OCI-LY1 (cell line): ENCODE results near the gene DDHD1.

Source experiments
- H2AFZ ChIP-seq: fragments of 200-600 bp; sonication (generic), shearing (Covaris generic); 2 replicates; pipeline ENCODE4 v1.6.0; 2014; ENCODE audit warnings: antibody characterized with exemption, mild to moderate bottlenecking, low read length
- H3F3A ChIP-seq: fragments of 200-600 bp; sonication (generic), shearing (Covaris generic); 2 replicates; pipeline ENCODE4 v1.6.0; 2014; ENCODE audit warnings: mild to moderate bottlenecking, antibody characterized with exemption, low read length, moderate library complexity; ENCODE audit not compliant: insufficient read depth
- H3K27ac ChIP-seq: fragments of 200-600 bp; sonication (generic); 2 replicates; pipeline ENCODE4 v1.5.1; 2014; ENCODE audit warnings: low read length, mixed run types, mild to moderate bottlenecking, low read depth; ENCODE audit not compliant: poor library complexity, severe bottlenecking
- H3K27me3 ChIP-seq: fragments of 200-600 bp; sonication (generic); 2 replicates; pipeline ENCODE4 v1.6.0; 2014; ENCODE audit warnings: antibody characterized with exemption, mild to moderate bottlenecking, low read length, moderate library complexity; ENCODE audit not compliant: insufficient read depth
- H3K36me3 ChIP-seq: fragments of 200-600 bp; sonication (generic); 2 replicates; pipeline ENCODE4 v1.6.1; 2014; ENCODE audit warnings: mild to moderate bottlenecking, antibody characterized with exemption, low read length, moderate library complexity, mixed read lengths; ENCODE audit not compliant: insufficient read depth
- H3K4me1 ChIP-seq: fragments of 200-600 bp; sonication (generic); 2 replicates; pipeline ENCODE4 v1.5.1; 2014; ENCODE audit warnings: mild to moderate bottlenecking, low read length, moderate library complexity; ENCODE audit not compliant: insufficient read depth, severe bottlenecking
- H3K4me2 ChIP-seq: fragments of 200-600 bp; sonication (generic), shearing (Covaris generic); 2 replicates; pipeline ENCODE4 v1.6.1; 2014; ENCODE audit warnings: low read length
- H3K4me3 ChIP-seq: fragments of 200-600 bp; sonication (generic); 2 replicates; pipeline ENCODE4 v1.5.1; 2014; ENCODE audit warnings: low read length, low read depth, mild to moderate bottlenecking, mixed read lengths; ENCODE audit not compliant: poor library complexity, severe bottlenecking
- H3K79me2 ChIP-seq: fragments of 200-600 bp; shearing (Covaris generic); 2 replicates; pipeline ENCODE4 v1.6.1; 2016; ENCODE audit warnings: mixed run types, low read length, mixed read lengths; ENCODE audit not compliant: insufficient read depth
- H3K9ac ChIP-seq: fragments of 200-600 bp; sonication (generic), shearing (Covaris generic); 2 replicates; pipeline ENCODE4 v1.6.1; 2014; ENCODE audit warnings: mild to moderate bottlenecking, low read length, mixed read lengths
- H3K9me2 ChIP-seq: fragments of 200-600 bp; sonication (generic), shearing (Covaris generic); 2 replicates; pipeline ENCODE4 v1.6.1; 2014; ENCODE audit warnings: low read depth, mild to moderate bottlenecking, low read length, mixed read lengths
- H3K9me3 ChIP-seq: fragments of 200-600 bp; shearing (Covaris generic); 2 replicates; pipeline ENCODE4 v1.6.1; 2014; ENCODE audit warnings: low read length, mixed read lengths
- H4K20me1 ChIP-seq: fragments of 200-600 bp; sonication (generic), shearing (Covaris generic); 2 replicates; pipeline ENCODE4 v1.6.0; 2016; ENCODE audit warnings: mild to moderate bottlenecking, low read length; ENCODE audit not compliant: insufficient read depth
- EZH2 ChIP-seq: fragments of 200-600 bp; sonication (generic), shearing (Covaris generic); IDR thresholded peaks from 2 replicates; pipeline ENCODE4 v1.8.0; 2017; ENCODE audit warnings: borderline replicate concordance, mixed run types, mild to moderate bottlenecking, antibody characterized with exemption, low read length, moderate library complexity, mixed read lengths
- TF ChIP-seq, protein P1 (sequence below): fragments of 200-600 bp; sonication (generic), shearing (Covaris generic); IDR thresholded peaks from 2 replicates; pipeline ENCODE4 v1.5.1; 2017; ENCODE audit warnings: mild to moderate bottlenecking, antibody characterized with exemption, low read length, moderate library complexity, mixed read lengths

Gene DDHD1

DNA sequence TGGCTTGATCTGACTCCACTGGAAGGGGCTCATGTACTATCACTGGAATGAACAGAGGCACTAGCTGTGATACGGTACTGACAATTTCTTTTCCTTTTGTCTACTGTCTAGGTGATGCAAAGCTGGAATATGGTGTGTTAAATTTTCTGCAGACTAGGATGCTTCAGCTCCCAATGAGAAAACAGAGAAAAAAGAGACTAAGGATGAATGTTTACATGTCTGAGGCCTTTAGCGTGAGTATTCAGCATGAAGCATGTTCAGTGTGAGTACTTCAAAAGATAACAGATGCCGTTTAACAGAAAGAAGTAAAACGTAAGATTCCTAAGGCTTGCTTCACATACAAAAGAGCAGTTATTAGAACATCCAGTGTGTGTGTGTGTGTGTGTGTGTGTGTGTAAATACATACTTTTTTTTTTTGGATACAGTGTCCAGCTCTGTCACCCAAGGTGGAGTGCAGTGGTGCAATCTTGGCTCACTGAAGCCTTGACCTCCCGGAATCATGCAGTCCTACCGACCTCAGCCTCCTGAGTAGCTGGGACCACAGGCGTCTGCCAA lies 110.0 kb downstream of the DDHD1 start:
- H3K4me2 ChIP-seq = no peak overlapping the region
- H3F3A ChIP-seq = no peaks in the 10 kb centered on the region
- no peaks in the 10 kb centered on the region for H3K79me2 ChIP-seq
- H3K4me1 ChIP-seq = no peaks in the 10 kb centered on the region
- H3K9me2 ChIP-seq = no peaks in the 10 kb centered on the region
- H3K9me3 ChIP-seq = no peaks in the 10 kb centered on the region
- H2AFZ ChIP-seq = no peak overlapping the region
- H3K27me3 ChIP-seq = no peaks in the 10 kb centered on the region
- peaks cover 66% of the 10 kb centered on the region for H3K36me3 ChIP-seq
- no peak overlapping the region for H3K4me3 ChIP-seq
- H4K20me1 ChIP-seq = no peaks in the 10 kb centered on the region
- no peak overlapping the region for H3K27ac ChIP-seq
- no peak overlapping the region for H3K9ac ChIP-seq
- TF ChIP-seq, protein P1, sequence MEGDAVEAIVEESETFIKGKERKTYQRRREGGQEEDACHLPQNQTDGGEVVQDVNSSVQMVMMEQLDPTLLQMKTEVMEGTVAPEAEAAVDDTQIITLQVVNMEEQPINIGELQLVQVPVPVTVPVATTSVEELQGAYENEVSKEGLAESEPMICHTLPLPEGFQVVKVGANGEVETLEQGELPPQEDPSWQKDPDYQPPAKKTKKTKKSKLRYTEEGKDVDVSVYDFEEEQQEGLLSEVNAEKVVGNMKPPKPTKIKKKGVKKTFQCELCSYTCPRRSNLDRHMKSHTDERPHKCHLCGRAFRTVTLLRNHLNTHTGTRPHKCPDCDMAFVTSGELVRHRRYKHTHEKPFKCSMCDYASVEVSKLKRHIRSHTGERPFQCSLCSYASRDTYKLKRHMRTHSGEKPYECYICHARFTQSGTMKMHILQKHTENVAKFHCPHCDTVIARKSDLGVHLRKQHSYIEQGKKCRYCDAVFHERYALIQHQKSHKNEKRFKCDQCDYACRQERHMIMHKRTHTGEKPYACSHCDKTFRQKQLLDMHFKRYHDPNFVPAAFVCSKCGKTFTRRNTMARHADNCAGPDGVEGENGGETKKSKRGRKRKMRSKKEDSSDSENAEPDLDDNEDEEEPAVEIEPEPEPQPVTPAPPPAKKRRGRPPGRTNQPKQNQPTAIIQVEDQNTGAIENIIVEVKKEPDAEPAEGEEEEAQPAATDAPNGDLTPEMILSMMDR = no peak
- TF ChIP-seq EZH2 = no peak

DNA sequence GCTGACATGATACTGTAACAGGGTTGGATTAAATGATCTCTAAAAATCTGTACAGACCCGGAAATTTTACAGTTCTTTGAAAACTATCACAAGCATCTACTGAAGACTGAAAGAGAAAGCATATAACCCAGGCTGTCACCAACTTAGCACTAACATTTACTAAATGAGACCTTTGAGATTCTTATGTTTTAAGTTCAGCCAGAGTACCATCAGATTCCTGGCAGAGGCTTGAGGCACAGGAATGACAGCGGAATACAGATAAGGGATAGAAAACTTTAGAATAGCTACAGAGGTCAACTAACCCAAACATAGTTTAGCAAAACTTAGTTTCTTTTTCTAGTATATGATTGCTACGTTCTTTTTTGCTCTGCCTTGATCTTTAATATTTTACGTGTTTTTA lies 110.6 kb downstream of the DDHD1 start:
- TF ChIP-seq, protein P1 = no peak
- no peak for TF ChIP-seq EZH2
- H3K4me3 ChIP-seq = no peak overlapping the region
- H3K27ac ChIP-seq = no peak overlapping the region
- H3K27me3 ChIP-seq = no peaks in the 10 kb centered on the region
- no peaks in the 10 kb centered on the region for H3F3A ChIP-seq
- H3K4me1 ChIP-seq = no peaks in the 10 kb centered on the region
- no peaks in the 10 kb centered on the region for H3K9me3 ChIP-seq
- H3K9ac ChIP-seq = no peak overlapping the region
- H3K9me2 ChIP-seq = no peaks in the 10 kb centered on the region
- no peaks in the 10 kb centered on the region for H4K20me1 ChIP-seq
- no peak overlapping the region for H3K4me2 ChIP-seq
- H3K79me2 ChIP-seq = no peaks in the 10 kb centered on the region
- no peak overlapping the region for H2AFZ ChIP-seq
- peaks cover 71% of the 10 kb centered on the region for H3K36me3 ChIP-seq

DNA sequence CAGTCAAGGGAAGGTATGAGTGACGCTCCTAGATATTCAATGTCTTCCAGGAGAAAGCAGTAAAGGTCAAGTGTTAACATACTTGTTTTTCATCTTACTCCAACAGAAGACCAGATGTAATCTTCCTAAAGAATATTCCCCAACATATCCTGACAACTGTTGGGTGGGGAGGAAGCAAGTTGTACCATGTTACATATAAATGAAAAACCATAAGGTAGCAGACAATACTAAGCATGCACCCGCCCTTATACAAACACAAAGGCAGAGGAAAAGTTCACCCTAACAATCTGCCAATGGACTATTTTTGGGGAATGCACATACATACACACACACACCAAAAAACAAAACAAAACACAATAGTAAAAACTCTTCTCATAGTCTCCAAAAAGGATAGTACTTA lies 112.1 kb downstream of the DDHD1 start:
- Histone ChIP-seq H2AFZ (no peak overlapping the region), H3K36me3 (peaks cover 68% of the 10 kb centered on the region)

More for the DNA sequence above, 112.1 kb downstream of the DDHD1 start:
- H3K9ac ChIP-seq = no peak overlapping the region
- no peaks in the 10 kb centered on the region for H3K9me3 ChIP-seq
- H3K4me3 ChIP-seq = no peak overlapping the region
- no peaks in the 10 kb centered on the region for H4K20me1 ChIP-seq
- no peaks in the 10 kb centered on the region for H3K27me3 ChIP-seq
- no peaks in the 10 kb centered on the region for H3K79me2 ChIP-seq
- H3K4me1 ChIP-seq = no peaks in the 10 kb centered on the region
- H3F3A ChIP-seq = no peaks in the 10 kb centered on the region
- no peak for TF ChIP-seq EZH2
- TF ChIP-seq, protein P1 = no peak
- H3K27ac ChIP-seq = no peak overlapping the region
- no peak overlapping the region for H3K4me2 ChIP-seq
- H3K9me2 ChIP-seq = no peaks in the 10 kb centered on the region
